NOMO-1 treated with DMSO at 0.1 percent for 48 hours (cell line): Measurements from ENCODE around the gene PLA2G4F.

Experiments used
- DNase-seq: peaks from one replicate; lab custom pipeline; 2025; ENCODE audit not compliant: unreplicated experiment; lab: John Stamatoyannopoulos, UW

The PLA2G4F gene

DNA sequence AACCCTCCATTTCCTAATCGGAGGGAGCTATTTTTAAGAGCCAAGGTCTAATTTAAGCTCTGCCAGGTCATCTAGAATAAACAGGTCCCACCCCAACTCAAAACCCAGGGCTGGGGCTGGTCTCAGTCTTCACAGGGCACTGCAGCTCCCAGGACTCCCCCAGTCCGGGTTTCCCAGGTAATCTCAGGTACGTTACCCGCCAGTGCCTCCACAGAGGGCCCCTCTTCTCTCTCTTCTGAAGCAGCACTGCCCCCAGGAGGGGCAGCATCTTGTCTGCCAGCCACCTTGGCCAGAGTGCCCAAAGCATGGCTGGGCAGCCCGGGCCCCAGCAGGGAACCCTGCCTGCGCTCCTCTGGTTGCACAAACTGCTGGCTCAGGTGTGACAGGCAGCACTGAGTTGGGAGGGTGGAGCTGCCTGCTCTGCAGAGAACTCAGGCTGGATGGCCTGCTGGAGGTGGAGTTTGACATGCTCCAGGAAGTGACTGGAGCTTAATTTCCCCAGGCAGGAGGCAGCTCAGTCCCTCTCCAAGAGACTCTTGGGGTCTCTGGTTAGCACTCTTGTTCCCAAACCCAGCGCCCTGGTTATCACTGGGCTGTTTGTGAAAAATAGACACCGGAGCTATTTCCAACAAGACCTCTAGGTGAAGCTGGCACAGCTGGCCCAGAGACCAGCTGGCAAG, at the start of gene PLA2G4F:
PLA2G4F (minus strand) TSS at position 394 of the 680 bp plus-strand sequence; CDS start at position 307, 87 bp downstream.
- no peak for DNase-seq

- DNase-seq: no peak
Measured at GRCh38 chr15:42203891-42204290, 47.5 kb upstream of the PLA2G4F start.

GRCh38 chr15:42202653-42203052, 46.2 kb upstream of the PLA2G4F start:
- DNase-seq: no peak

GRCh38 chr15:42201801-42202200, 45.4 kb upstream of the PLA2G4F start:
- no peak for DNase-seq

GRCh38 chr15:42199126-42199525, 42.7 kb upstream of the PLA2G4F start:
- DNase-seq: no peak

DNA sequence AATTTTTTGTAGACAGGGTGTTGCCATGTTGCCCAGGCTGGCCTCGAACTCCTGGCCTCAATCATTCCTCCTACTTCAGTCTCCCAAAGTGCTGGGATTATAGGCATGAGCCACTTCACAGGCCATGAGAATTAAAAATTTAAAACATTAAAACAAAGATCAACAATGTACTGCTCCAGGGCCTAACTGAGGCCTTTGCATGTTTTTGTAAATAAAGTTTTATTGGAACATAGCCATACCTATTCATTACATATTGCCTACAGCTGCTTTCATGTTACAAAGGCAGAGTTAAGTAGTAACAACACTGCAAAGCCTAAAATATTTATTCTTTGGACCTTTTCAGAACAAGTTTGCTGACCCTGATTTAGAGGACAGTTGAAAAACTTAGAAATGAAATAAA, 42.1 kb upstream of the PLA2G4F start:
- DNase-seq: no peak

GRCh38 chr15:42194513-42194912, 38.1 kb upstream of the PLA2G4F start:
- peak; percentile 60 for DNase-seq

DNA sequence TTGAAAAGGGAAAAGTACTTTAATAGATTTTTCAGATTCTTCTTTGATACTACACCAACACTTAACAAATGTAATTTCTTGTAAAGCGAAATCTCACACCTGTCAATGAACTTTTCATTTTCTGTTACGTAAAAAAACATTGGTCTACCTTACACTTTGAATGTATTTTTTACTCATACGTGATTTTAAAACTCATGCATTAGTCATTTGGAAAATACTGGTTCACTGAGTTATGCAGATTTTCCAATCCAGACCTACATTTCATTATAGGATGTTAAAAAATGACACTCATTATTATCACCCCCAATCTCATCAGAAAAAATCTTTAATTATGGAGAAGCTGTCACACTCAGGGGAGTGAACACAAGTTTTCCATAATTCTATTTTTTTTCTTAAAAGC, 36.9 kb upstream of the PLA2G4F start:
- no peak for DNase-seq

GRCh38 chr15:42191610-42192346, 35.3 kb upstream of the PLA2G4F start:
- no peak for DNase-seq

DNA sequence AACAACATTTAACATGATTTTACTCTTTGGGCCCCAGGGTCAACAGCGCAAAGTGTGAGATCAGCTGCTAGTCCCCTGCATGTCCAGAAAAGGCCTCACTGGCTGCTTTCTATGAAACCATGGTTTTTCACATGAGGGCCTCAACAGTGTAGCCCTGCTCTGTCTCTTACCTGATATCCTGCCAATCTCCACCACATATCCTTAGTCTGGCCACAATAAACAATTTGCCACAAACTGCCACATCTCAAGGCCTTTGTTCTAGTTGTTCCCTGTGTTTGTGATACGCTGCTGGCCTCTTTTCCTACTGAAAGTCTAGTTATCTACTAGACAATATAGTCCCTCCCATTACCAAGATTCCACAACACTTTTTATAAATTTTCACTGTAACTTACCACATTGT, 33.9 kb upstream of the PLA2G4F start:
- DNase-seq: no peak

DNA sequence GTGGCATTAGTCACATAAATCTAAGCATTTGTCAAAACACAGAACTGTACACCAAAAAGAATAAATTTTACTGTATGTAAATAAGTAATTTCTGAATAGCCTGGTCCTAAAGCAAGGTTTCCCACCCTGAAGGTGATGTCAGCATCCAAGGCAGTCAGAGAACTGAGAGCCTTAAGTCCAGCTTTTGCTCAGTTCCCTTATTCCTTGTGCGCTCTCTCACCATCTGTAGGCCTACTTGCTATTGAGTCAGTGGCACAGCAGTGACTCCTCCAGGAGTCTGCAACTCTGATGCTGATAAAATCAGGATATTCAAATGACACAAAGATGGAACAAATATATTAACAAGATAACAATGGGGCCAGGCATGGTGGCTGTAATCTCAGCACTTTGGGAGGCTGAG, 29.4 kb upstream of the PLA2G4F start:
- no peak for DNase-seq

DNA sequence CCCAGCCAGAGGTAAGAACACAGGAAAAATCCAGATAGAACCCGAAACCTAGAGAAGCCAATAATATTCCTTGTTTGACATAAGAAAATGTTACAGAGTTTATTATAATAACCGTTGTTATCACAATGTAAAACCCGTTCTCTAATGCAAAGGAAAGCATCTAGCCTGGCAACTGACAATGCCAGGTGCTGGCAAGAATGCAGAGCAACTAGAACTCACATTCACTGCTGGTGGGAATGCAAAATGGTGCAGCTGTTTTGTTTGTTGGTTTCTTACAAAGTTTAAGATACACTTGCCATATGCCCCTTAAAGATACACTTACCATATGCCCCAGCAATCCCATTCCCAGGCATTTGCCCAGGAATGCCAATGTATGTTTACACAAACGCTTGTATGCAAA, 28.3 kb upstream of the PLA2G4F start:
- no peak for DNase-seq

GRCh38 chr15:42184296-42184695, 27.9 kb upstream of the PLA2G4F start:
- DNase-seq: peak; percentile 97

DNA sequence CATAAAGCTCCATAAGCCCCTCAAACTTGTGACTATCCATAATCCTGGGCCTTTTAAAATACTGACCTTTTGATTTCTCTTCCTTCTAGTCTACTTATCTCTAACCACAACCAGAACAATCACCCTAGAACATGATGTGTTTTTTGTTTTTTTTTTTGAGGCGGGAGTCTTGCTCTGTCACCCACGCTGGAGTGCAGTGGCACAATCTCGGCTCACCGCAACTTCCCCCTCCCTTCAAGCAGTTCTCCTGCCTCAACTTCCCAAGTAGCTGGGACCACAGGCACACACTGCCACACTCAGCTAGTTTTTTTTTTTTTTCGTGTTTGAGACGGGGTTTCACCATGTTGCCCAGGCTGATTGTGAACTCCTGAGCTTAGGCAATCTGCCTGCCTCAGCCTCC, 26.5 kb upstream of the PLA2G4F start:
- DNase-seq: peak; percentile 62

- DNase-seq: no peak
Measured at GRCh38 chr15:42182328-42182886, 26.0 kb upstream of the PLA2G4F start.

DNA sequence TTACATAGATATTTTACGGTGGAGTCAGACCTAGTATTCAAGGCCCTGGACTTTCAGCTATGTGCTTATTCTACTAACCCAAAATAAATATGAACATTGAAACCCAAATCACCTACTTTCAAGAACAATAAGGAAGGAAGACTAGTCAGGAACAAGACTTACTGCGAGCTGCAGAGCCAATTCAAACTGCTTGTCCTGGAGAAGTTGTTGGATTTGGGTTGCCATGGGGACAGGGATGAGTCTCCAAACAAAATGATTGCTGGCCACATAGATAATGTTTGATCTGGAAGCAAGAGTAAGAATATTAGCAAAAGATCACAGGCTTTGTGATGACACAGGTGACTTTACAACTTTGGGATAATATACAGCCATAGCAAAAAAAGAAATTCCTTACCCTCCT, 21.6 kb upstream of the PLA2G4F start:
- no peak for DNase-seq

DNA sequence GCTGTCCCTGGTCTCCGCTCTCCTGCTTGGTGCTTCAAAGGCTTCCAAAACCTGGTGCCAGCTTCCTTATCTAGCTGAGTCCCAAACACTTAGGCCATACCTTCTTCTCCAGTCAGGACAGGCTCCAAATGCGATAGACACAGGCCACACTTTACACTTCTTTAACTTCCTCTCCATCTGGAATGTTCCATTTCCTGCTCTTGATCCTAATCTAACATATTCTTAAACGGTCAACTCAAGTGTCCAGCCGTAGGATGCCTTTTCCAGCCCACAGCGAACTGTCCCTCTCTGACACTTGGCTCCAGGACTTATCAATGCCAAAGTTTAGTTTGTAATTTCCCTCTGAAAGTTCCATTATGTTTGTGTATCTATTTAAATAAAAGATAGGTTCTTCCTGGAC, 19.2 kb upstream of the PLA2G4F start:
- DNase-seq: no peak

DNA sequence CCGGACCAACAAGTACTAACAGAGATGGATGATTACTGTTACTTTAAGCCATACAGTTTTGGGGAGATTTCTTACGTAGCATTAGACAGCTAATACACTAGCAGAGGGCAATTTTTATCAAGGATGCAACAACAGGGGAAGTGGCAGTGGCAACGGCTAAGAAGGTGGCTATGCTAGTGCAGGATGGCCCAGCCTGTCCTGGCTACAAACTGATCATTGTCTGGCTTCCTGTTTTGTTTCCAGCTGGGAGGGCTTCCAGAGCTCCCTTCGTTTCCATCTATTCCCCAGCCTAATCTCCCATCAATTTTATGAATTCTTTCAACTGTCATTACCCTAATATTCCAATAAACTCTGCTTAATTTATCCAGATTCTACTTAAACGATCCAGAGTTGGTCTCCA, 16.0 kb upstream of the PLA2G4F start:
- no peak for DNase-seq

DNA sequence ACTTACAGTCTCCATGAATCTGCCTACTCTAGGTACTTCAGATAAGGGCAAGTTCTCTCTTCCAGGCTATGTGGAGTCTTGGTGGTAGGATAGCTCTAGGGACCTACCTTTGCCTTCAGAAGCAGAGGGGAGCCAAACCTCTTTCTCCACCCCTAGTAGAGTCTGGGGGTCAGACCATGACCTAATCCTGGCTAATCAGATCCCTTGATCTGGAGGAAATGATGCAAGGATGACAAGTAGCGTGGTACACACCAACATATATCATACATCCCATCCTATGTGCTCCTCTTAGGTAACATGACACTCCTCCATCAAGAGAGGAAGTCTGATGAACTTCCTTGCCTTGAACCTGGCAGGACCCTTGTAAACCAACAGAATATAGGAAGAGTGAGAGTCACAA, 15.4 kb upstream of the PLA2G4F start:
- DNase-seq: no peak

- DNase-seq: no peak
Measured at GRCh38 chr15:42171122-42171521, 14.7 kb upstream of the PLA2G4F start.

DNA sequence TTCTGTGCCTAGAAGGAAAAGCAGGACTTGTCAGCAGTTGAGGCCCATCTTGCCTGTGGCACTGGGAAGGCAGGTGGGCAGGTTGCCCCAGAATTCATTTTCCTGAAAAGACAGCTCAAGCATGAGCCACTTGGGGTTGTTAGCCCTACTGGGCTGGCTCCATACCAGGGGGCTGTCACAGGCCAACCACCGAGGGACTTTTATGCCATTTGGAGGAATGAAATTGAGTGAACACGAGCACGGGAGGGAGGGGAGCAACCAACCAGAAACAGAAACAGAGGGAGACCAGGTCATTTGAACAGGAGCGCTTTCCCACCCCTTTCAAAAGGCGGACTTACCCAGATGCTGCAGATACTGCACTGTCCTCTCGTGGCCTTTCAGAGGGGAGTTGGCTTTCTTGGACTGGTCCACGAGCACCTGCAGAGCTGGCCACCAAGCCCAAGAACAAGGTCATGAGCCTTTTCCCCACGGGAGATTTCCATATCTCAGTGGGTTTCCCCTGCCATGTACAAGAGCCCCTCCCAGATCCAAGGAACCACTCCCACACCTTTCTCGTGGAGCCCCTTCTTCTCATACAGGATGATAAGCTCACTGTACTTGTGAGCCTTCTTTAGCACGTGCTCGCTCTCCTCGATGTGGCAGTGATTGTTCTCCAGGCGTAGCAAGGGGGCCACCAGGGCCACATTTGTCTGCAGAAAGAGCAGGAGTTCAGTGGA, 9.9 kb upstream of the PLA2G4F start:
- DNase-seq: no peak

DNA sequence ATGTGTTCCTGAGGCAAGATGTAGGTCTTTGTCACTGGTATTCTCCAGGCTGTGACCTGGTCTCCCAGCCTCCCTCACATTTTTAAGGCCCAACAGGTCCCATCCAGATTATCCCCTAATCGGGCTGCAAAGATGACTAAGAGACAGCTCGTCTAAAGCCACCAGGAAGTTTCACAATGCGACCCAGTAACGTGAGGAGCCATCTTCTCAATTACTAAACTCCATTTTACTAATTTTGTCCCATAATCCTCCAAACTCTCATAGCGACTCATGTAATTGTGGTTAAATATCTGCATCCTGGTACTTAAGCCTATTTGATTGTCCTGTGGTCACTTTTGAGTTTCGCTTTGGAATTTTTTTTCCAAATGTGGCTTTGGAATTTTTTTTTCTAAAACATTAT, 8.7 kb upstream of the PLA2G4F start:
- DNase-seq: peak; percentile 37
